ENCODE results near the gene VLDLR.
"Not testable (repeated sequence)": the region's sequence is repeated elsewhere in the genome, so short reads cannot be mapped to it uniquely, and the experiment has no call there.

The VLDLR gene

DNA sequence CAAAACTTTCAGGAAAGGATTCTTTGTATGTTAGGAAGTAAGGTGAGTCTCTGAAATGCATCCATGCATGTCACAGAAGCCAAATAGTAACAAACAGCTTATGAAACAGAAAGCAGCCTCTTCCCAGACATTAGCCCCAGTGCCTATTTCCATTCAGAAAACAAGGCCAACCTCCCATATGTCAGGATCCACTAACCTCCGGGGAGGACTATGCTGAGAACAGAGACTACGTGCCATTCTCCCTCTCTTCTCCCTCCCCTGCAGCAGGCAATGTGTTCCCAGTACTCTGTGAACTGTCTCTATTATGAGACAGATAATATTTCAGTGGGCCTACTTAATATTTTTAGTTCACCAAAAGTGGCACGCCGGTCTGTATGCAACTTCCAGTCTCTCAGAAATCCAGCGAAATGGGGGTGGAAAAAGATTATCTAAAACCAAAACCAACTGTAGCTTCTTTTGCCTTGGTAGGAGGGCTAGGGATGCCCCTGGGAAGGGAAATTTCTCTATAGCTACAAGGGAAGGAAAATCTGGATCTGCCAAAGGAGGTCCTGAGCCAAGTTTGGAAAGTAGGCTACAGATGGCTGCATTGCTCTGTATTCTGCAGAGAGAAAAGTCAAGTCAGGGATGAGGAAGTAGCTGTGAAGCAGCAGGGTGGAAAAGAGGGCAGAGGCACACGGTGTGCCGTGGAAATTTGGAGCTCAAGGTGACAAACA lies 42.0 kb downstream of the VLDLR start:
- no peak for DNase-seq (ENCODE audit: low read depth in 2 of 2)

DNA sequence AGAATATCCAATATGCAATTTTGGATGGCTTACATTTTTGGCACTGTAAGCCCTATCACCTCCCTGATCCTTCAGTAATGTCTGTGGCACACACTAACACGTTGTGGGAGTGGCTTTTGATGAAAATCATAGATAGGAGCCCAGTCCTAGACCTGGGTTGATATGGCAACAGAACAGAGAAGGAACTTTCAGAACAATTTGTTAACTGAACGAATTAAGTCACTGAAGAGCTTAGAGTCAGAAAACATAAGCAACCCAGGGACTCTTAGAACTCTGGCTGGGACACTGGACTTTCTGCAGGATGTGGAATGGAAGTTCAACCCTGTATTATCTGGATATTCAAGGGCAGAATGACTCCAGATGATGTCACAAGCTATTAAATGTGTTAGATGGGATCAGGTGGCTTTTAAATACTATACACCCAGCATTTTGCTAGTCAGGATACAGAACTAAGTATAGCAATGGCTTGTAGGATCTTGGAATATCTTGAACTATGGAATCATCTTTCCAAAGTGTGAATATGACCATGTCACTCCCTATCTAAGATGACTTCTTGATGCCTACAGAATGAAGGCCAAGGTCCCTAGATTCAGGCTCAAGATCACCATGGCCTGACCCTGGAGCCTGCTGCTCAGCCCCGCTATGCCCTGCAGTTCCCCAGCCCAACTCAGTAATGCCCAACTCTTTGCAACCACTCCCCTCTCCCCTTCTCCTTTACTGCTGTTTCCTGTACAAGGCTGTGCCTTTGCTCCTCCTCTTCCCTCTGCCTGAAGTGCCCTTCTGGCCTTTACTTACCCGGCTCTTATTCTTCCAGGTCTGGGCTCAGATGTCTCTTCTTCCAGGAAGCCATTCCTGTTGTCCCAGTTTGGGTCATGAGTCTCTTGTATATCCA lies 42.8 kb downstream of the VLDLR start:
- no peak for DNase-seq (ENCODE audit: low read depth in 2 of 2)

DNA sequence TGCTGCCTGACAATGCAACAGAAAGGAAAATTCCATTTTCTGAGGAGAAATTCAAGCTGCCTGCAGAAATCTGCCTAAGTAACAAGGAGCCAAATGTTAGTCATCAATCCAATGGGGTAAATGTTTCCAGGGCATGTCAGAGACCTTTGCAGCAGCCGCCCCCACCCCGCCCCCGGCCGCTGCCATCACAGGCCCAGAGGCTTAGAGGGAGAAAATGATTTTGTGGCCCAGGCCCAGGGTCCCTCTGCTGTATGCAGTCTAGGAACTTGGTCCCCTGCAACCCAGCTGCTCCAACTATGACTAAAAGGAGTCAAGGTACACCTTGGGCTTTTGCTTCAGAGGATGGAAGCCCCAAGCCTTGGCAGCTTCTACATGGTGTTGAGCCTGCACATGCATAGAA lies 45.0 kb downstream of the VLDLR start:
- peak in 1 of 2 donors; percentile 1 for DNase-seq (ENCODE audit: low read depth in 2 of 2)

DNA sequence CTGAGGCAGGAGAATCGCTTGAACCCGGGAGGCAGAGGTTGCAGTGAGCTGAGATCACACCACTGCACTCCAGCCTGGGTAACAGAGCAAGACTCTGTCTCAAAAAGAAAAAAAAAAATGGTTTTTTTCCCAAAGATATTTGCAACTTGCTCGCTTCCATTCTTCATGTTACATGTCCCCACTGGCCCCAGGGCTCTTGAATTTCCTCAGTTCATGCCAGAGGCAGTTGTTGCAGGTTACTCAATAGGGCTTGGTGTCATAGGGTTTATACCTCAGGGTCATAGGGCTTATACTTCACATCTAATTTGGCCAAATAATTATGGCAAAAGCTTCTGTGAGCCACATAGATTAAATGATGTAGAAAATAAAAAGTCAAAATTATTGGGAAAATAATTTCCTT lies 51.6 kb downstream of the VLDLR start:
- no peak for DNase-seq (ENCODE audit: low read depth in 2 of 2)

DNA sequence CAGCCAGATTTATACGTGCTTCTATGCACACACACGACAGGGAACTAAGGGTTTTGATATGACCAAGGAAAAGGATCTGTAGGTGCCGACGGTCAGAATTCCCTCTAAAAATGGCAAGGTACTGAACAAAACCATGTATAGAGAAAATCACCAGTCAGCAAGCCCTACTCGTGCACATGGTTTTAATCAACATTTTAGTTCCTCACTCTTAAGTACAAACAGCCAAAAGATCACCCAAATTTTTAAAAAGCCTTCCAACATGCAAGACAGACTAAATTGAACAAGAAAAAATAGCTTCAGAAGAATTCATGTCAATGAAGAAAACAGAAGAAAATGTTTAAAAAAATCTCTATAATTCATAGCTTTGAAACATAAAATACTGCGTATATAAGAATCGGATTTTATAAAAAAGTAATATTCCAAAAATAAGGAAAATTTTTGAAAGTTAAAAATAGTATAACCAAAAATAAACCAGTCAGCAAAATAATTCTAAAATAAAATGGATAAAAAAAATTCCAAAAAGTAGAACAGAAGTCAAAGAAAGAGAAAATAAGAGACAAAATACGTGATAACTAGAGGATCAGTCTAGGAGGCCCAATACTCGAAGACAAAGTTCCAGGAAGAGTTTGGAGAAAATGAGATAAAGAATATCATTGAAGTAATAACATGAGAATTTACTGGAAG lies 52.7 kb downstream of the VLDLR start:
- DNase-seq (ENCODE audit: low read depth in 2 of 2): no peak

DNA sequence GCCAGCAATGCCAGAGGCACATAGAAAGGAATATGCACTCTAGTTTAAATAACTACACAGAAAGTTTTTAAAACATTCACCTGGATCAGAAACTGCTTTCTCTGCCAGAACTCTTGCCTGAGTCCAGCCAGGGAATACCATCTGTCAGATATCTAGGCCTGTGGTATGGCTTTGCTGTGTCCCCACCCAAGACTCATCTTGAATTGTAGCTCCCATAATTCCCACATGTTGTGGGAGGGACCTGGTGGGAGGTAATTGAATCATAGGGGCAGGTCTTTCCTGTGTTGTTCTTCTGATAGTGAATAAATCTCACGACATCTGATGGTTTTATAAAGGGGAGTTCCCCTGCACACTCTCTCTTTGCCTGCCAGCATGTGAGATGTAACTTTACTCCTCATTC lies 54.2 kb downstream of the VLDLR start:
- no peak for DNase-seq (ENCODE audit: low read depth in 2 of 2)

DNA sequence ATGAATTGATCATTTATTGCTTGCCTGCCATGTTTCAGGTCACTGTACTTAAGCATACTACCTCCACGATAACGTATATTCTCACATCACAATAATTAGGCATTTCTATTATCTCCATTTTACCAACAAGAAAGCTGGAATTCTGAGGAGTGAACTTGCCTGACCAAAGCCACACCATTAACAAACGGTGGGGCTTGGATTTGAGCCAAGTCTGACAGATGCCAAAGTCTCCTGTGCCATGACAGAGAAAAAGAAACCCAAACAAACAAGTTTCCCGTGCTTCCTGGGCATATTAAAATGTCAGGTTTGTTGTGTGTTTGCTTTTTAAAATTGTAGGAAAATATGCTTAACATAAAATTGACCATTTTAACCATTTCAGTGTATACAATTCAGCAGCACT lies 54.9 kb downstream of the VLDLR start:
- DNase-seq (ENCODE audit: low read depth in 2 of 2): no peak

DNA sequence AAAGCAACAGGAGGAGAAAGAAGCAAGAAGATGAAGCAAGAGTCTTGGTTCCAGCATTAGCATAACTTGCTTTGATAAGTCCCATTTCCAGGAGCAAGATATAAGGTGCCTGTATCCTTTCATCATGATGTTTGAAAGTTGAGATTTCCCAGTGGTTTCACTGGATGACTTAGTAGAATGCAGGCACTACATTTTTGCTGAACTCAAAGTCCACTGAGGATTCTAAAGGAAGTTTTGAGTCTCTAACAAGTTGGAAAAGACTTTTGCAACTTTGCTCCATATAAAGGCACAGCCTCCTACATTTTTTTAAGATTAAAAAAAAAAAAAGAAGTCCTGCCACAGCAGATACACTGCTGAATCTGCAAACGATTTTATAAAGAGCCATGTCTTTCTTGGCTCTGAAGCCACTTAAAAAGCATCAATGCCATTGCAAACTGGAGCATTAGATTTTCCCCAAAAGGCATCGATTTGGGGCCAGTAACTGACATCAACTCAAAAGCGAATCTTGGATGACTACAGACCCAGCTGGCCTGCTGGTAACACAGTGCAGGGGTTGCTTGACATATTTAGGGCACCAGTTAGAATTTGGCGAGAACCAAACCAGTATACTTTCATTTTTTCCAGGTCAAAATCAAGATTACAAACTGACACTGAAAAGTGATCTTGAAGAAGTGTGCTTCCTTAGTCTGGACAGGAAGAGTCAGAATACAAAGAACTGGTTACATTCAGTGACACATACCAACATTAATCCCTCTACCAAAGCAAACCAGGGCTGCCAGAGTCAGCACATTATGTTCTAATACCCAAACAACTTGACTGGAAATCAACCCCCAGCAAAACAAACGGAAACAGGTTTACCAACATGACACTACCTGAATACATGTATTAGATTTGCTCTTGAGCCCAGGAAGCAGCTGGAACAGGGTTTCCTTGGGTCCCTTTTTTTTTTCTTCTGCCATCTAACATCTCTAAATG lies 56.6 kb downstream of the VLDLR start:
- no peak for DNase-seq (ENCODE audit: low read depth in 2 of 2)

DNA sequence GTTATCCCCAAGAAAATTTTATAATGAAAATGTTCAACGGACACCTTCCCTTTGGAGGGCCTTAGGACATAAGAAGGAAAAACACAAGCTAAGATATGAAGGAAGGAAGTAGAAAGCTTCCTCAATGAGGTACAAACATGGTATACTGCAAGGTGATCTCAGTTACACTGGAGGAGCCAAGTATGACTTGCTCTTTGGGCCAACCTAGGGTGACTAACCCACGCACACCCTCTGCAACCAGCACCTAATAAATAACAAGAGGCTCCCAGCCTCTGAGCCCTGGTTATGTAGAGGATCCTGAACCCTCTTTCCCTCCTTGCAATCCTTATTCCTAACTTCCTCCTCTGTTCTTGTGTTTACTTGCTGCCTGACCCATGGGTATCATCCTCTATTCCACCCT lies 57.4 kb downstream of the VLDLR start:
- DNase-seq (ENCODE audit: low read depth in 2 of 2): no peak

DNA sequence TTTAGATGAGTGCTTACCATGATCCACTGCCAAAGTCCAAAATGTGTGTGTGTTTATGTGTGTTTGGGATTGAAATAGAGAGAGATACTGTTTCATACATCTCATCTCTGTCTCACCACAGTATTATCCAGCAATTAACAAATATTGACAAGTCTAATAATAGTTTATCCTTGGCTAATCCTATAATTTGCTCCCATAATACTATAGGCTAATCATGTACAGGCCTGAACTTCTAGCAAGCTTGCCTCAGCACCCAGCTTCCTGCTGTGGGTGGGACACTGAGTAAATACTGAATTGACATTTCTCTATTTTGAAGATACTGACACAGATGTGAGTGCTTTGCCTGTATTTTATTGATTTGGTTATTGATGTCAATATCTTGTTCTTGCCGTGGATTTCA lies 60.4 kb downstream of the VLDLR start:
- no peak for DNase-seq (ENCODE audit: low read depth in 2 of 2)

DNA sequence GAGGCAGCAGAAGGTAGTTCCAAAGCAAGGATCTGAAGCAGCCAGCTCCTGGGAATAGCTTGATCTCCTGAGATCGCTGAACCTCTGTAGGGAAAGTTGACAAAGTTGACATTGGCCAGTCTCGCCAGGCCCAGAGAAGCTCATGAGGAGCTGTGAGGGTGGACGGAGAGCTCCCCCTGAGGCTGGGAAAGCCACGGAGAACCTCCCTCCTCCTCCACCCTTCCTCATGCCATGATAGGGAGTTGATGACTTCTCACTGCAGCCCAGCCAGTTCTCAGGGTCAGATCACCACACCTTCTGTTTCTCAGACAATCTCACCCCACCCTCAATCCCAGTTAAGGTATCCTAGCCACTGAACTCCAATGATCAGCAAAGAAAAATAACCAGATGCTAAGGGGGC lies 65.3 kb downstream of the VLDLR start:
- no peak for DNase-seq (ENCODE audit: low read depth in 2 of 2)

DNA sequence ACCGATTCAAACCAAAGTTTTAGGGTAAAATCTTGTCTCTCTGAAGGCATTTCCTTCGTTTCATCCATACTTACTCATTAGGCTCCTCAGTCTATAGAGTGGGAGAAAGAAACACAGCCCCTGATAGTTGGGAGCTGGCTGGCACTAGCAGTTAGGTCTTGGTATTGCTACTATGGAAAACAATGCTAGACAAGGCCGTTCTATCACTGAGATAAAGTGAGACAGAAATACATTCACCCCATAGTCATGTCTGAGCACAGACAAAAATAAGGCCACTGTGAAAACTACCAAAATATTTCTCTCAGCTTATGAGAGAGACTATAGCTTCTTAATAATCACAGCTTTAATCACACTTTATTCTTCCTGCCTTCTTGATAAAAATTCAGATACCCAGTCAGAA lies 67.0 kb downstream of the VLDLR start:
- no peak for DNase-seq (ENCODE audit: low read depth in 2 of 2)

DNA sequence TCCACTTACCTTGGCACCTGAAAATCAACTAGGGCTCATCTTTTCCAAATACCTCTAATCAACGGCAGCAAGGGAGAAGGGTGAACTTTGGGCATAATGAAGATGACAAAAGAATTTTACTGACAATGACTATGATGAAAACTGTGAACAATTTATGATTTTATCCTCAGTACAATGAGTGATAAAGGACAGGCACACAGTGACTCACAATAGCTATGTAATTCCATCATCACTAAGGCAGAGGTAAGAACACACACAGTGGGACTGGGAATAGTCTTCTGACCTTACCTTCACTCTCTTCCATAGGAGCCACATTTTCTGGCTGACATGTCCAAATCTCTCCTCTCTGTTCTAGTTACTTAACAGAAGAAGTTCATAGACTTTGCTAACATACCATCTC lies 69.6 kb downstream of the VLDLR start:
- no peak for DNase-seq (ENCODE audit: low read depth in 2 of 2)

DNA sequence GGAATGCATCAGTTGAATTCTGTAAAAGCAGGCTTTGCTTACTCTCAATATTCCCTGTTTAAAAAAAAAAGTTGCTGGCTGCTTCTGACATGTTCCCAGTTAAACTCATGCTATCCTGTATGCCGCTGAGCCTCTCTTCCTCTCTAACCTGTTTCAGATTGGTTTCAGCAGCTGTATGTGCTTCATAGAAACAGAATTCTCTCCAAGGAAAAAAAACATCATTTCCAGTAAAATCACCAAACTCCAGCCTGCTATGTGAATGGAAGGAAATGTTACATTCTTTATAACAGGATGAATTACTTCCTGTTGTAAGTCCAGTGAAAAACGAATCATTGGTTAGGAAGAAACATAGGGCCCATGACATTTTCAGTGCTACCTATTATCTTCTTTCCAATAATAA lies 70.0 kb downstream of the VLDLR start:
- no peak for DNase-seq (ENCODE audit: low read depth in 2 of 2)

DNA sequence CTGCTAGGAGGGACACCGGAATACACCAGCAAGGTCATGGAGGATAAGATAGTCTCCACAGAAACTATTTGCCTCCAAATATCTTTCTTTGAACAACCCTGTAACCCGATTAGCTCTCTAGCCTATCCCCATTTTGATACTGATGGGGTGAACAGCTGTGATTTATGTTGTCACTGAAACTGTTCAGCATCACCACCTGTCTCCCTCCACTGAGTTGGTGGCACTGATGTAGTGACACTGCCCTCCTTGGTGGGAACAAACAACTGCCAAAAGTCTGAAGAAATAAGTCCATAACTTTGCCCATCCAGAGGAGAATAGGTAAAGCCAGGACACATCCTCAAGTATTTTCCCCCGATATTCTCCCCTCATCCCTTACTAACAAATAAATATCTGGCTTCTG lies 71.5 kb downstream of the VLDLR start:
- DNase-seq (ENCODE audit: low read depth in 2 of 2): no peak

DNA sequence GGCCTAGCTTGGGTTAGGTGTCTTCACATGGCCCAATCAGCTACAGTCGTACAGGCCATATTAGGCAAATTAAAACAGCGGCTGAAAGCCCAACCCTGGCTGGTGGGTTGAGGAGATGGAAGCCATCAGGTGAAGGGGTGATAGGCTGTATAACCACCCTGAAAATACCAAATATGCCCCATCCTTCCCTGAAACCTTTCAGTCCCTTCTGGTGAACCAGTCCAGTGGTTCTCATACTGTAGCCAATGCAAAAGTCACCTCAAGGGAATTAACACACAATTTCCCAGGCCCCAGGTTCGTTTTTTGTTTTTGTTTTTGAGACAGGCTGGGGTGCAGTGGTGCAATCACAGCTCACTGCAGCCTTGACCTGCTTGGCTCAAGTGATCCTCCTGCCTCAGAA lies 75.9 kb downstream of the VLDLR start:
- no peak for DNase-seq (ENCODE audit: low read depth in 2 of 2)

DNA sequence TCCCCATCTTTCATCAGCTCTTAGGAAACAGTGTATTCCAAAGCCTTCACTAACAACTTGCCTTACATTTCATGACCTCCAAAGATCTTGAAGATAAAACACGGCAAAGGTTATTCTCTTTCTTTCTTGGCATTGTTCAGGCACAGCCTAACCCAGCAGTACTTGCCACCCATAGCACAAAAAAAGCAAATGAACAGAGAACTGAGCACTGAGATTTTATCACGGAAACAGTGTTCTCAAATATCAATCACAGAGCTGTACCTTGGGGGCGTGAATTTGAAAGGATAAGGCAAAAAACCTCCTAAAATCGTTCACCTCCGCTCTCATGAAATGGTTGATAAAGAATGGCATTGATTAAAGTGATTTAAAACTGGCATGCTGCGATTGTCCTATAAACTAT lies 78.8 kb downstream of the VLDLR start:
- DNase-seq (ENCODE audit: low read depth in 2 of 2): no peak

DNA sequence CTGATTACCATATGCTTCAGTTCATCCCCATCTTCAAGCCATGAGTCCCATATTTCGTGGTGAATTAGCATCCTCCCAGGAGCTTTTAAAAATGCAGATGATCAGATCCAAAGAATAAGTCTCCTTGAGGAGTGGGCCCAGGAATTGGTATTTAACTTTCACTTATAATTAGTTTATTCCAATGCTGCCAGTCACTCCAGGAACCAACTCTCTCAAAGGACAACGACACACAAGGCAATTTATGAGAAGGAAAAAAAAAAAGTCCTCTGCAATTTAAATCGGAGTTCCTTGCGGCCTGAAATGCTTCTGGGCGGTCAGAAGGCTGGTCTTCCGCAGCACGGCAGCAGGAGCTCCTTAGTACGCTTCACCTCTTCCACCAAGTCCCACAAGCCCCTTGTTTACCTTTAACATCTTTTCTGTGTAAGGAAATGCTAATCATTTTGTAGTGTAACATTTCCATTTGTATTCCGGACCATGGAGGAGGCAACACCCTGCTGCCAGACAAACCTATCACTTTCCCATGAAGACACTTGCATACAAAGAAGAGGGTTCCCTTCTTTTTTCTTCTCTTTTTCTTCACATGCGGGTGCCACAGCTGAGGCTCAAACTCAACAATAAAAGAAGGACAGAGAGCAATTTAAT lies 79.4 kb downstream of the VLDLR start:
- no peak for DNase-seq (ENCODE audit: low read depth in 2 of 2)

DNA sequence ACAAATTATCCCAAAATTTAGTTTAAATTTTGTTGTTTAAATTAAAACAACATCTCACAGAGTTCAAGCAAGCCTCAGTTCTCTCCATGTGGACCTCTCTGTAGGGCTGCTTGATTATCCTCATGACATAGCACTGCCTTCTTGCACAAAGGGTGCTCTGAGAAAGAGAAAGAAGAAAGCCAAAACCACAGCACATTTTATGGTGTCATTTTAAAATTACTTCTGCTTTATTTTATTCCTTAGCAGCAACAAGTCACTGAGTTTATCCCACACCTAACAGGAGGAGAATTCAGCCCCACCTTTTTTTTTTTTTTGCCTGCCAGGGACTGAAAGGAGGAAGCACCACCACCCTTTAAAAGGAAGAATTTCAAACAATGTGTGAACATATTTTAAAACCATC lies 82.9 kb downstream of the VLDLR start:
- no peak for DNase-seq (ENCODE audit: low read depth in 2 of 2)

DNA sequence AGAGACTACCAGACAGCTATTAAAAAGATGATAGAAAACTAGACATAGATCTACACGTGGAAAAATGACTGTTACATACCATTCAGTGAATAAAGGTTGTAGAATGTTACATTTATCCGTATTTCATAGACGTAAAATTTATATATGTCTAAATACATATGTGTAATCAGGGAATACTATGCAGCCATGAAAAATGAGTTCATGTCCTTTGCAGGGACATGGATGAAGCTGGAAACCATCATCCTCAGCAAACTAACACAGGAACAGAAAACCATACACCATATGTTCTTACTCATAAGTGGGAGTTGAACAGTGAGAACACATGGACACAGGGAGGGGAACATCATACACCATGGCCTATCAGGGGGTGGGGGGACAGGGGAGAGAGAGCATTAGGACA lies 85.7 kb downstream of the VLDLR start:
- not testable (repeated sequence) for DNase-seq (ENCODE audit: low read depth in 2 of 2)
